Measurements from ENCODE around the gene GSTM1.
"Not testable (repeated sequence)": the region's sequence is repeated elsewhere in the genome, so short reads cannot be mapped to it uniquely, and the experiment has no call there.

The GSTM1 gene

DNA sequence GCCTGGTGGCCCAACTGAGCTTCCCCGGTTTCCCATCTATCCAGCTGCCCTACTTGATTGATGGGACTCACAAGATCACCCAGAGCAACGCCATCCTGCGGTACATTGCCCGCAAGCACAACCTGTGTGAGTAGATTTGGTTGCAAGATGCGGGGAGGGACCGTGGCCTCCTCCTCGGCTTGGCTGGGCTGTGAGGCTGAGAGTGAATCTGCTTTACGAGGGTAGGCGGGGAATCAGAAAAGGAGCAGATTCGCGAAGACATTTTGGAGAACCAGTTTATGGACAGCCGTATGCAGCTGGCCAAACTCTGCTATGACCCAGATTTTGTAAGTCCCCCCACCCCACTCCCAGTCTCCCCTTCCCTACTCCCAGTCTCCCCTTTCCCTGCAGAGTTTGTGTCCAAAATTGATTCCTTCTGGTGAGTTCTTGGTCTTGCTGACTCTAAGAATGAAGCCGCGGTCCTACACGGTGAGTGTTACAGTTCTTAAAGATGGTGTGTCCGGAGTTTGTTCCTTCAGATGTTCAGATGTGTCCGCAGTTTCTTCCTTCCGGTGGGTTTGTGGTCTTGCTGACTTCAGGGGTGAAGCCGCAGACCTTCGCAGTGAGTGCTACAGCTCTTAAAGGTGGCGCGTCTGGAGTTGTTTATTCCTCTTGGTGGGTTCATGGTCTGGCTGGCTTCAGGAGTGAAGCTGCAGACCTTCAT is 18.2 kb upstream of the GSTM1 start:
- no peak for DNase-seq (ENCODE audit: low read depth in 2 of 2)
- no peak for TF ChIP-seq CTCF (IDR thresholded peaks at IDR 0.05; ENCODE audit: low read depth, low read length)
- H3K4me3 ChIP-seq (replicated peaks in 1 of 2; ENCODE audit: low read depth in 2 of 2, low read length in 2 of 2): no peak overlapping the region

DNA sequence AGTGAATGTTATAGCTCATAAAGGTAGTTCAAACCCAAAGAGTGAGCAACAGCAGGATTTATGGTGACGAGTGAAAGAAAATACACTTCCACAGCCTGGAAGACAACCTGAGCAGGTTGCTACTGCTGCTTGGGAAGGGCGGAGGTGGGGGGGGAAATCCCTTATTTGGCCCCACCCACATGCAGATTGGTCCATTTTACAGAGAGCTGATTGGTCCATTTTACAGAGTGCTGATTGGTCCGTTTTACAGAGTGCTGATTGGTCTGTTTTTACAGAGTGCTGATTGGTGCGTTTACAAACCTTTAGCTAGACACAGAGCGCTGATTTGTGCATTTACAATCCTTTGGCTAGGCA is 17.7 kb upstream of the GSTM1 start:
- H3K4me3 ChIP-seq (replicated peaks in 1 of 2; ENCODE audit: low read depth in 2 of 2, low read length in 2 of 2); DNase-seq (ENCODE audit: low read depth in 2 of 2): not testable (repeated sequence)

GRCh38 chr1:109671067-109671466 is 16.6 kb upstream of the GSTM1 start:
- DNase-seq (ENCODE audit: low read depth in 2 of 2): no peak
- TF ChIP-seq CTCF (IDR thresholded peaks at IDR 0.05; ENCODE audit: low read depth, low read length): no peak

DNA sequence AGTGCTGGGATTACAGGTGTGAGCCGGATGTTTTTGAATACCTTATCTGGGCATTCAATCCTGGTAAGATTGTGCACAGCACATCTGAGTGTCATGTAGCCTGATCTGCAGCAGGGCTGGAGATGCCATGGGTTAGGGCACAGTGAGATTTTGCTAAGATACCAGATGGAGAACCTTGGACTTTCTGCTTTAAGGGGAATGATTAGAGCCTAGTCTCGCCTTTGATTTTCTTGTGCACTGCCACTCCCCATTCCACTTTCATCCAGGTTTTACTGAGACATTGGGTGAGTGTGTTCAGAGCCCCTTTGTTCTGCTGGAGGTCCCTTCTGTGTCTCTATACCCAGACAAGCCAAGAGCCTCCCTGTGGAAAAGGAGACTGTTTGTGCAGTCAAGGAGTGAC is 13.8 kb upstream of the GSTM1 start:
- DNase-seq (ENCODE audit: low read depth in 2 of 2); H3K4me3 ChIP-seq (replicated peaks in 1 of 2; ENCODE audit: low read depth in 2 of 2, low read length in 2 of 2): not testable (repeated sequence)

More at GRCh38 chr1:109671067-109671466, 16.6 kb upstream of the GSTM1 start:
- H3K4me3 ChIP-seq (replicated peaks in 1 of 2; ENCODE audit: low read depth in 2 of 2, low read length in 2 of 2): no peak overlapping the region

- not testable (repeated sequence) for DNase-seq (ENCODE audit: low read depth in 2 of 2); H3K4me3 ChIP-seq (replicated peaks in 1 of 2; ENCODE audit: low read depth in 2 of 2, low read length in 2 of 2)
Measured at GRCh38 chr1:109676683-109677381, 10.8 kb upstream of the GSTM1 start.

- no peak for DNase-seq (ENCODE audit: low read depth in 2 of 2)
- H3K4me3 ChIP-seq (replicated peaks in 1 of 2; ENCODE audit: low read depth in 2 of 2, low read length in 2 of 2): no peak overlapping the region
- no peak for TF ChIP-seq CTCF (IDR thresholded peaks at IDR 0.05; ENCODE audit: low read depth, low read length)
Measured at GRCh38 chr1:109677459-109677858, 10.2 kb upstream of the GSTM1 start.

DNA sequence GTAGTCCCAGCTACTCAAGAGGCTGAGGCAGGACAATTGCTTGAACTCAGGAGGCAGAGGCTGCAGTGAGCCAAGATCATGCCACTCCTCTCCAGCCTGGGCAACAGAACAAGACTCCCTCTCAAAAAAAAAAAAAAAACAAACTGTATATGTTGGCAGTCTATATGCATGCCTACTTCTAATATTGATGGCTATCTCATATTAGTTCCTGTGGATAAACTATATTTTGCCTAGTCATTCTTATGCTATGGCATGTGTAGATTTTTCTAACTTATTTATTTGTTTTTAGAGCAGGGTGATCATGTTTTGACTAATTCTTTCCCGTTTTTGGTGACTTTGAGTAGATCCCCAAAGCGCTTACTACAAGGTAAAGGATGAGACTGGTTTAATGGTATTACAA is 9.0 kb upstream of the GSTM1 start:
- DNase-seq (ENCODE audit: low read depth in 2 of 2); H3K4me3 ChIP-seq (replicated peaks in 1 of 2; ENCODE audit: low read depth in 2 of 2, low read length in 2 of 2): not testable (repeated sequence)

GRCh38 chr1:109684777-109685176 is 2.8 kb upstream of the GSTM1 start:
- not testable (repeated sequence) for DNase-seq (ENCODE audit: low read depth in 2 of 2); H3K4me3 ChIP-seq (replicated peaks in 1 of 2; ENCODE audit: low read depth in 2 of 2, low read length in 2 of 2)

DNA sequence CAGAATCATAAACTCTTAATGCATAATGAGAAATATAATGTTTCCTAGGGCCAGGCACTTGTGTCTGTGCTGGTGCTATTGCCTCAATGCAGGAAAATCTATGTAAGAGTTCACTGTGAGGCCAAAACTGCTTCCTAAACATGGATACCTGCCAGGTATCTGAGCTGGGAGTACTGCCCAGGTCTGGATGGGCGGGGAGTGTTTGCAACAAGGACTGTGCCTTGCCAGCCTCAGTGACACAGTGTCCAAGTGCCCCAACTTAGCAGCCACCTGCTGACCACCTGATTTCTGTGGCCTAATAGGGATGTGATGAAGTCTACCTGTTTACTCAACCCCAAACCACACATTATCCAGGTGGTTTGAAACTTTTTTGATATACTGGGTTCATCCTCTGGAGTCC is 2.2 kb upstream of the GSTM1 start:
- not testable (repeated sequence) for H3K4me3 ChIP-seq (replicated peaks in 1 of 2; ENCODE audit: low read depth in 2 of 2, low read length in 2 of 2); DNase-seq (ENCODE audit: low read depth in 2 of 2)

DNA sequence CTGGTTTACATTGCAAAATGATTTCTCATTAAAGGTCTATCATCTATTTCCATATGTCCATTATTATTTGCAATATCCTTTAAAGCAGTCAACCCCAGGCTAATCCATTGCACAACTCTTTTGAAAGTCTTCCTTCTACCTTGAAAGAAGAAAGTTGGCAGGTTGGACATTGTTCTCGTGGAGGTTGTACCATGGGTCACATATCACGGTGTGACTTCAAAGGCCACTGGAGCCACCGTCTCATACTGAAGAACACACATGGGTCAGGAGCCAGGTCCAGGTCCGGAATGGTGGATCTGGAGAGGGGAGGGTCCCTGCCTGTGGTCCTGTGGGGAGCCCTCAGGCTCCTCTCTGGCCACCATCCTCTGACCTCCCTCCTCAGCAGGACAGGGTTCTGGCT is 1.7 kb upstream of the GSTM1 start:
- not testable (repeated sequence) for DNase-seq (ENCODE audit: low read depth in 2 of 2); H3K4me3 ChIP-seq (replicated peaks in 1 of 2; ENCODE audit: low read depth in 2 of 2, low read length in 2 of 2)

GRCh38 chr1:109687109-109687508 is 508 bp upstream of the GSTM1 start:
- not testable (repeated sequence) for DNase-seq (ENCODE audit: low read depth in 2 of 2)
- peak overlapping the region in 1 of 2 donors; percentile 69 for H3K4me3 ChIP-seq (replicated peaks in 1 of 2; ENCODE audit: low read depth in 2 of 2, low read length in 2 of 2)

Measured in cardiac fibroblast (primary cell).